K562 (cell line): ENCODE data around the gene RTP5. TPM values are rescaled to one million over a fixed set of nuclear protein-coding genes. Genes with fewer than 3 reads are reported as not detected.

Experiments used
- CREM ChIP-seq: IDR thresholded peaks from 2 replicates; pipeline ENCODE4 v1.6.1; 2014; ENCODE audit warnings: antibody characterized with exemption, low read depth
- KDM1A ChIP-seq, 2 experiments: fragments of 450-650 bp; IDR thresholded peaks; 2 replicates each; pipeline ENCODE4 v1.6.1; 2016; ENCODE audit warnings: mild to moderate bottlenecking in 2 of 2
- MYC ChIP-seq, 2 experiments: fragments of 250-450 bp in 1 of 2; sonication (Bioruptor Pico) in 1 of 2; IDR thresholded peaks; 2 replicates each; pipeline versions ENCODE4 v1.5.1 to v1.6.1; 2012 to 2021; ENCODE audit warnings: low read depth in 2 of 2, borderline replicate concordance in 1 of 2, improper control_type of control experiment in 1 of 2, low read length in 1 of 2, mild to moderate bottlenecking in 1 of 2, moderate library complexity in 1 of 2
- REST ChIP-seq, 2 experiments: fragments of 450-650 bp; formaldehyde crosslinking in 1 of 2; IDR thresholded peaks; 2 replicates each; pipeline versions ENCODE4 v1.4.0 to v1.6.1; 2014 to 2020; ENCODE audit warnings: mild to moderate bottlenecking in 2 of 2, borderline replicate concordance in 1 of 2, low read depth in 1 of 2
- STAG1 ChIP-seq: sonication (generic); formaldehyde crosslinking; IDR thresholded peaks from 2 replicates; pipeline ENCODE4 v1.5.0; 2020; ENCODE audit warnings: missing genetic modification reagents, borderline replicate concordance
- polyA plus RNA-seq, 8 experiments: library from polyadenylated mRNA; depleted of rRNA in 4 of 8; stranded (reverse) in 5 of 8; unstranded in 3 of 8; fragments of >200 nt; fragmentation: Nextera tagmentation in 2 of 8; fragmentation: Illumina TruSeq in 1 of 8; extraction: Ambion mirVana in 2 of 8; extraction: Trizol in 1 of 8; gene quantifications; 2 replicates each; pipeline versions ENCODE4 v1.2.1 to v1.2.3, GENCODE V29; 2011 to 2014; ENCODE audit warnings: inconsistent platforms in 1 of 8, missing spikeins in 1 of 8
- total RNA-seq, 7 experiments: library from RNA; depleted of rRNA in 6 of 7; stranded (reverse); fragments of >200 nt in 6 of 7; fragmentation: Illumina TruSeq in 2 of 7; extraction: Trizol in 2 of 7; gene quantifications; 2 replicates each; pipeline versions ENCODE4 v1.2.1 to v1.2.3, GENCODE V29; 2011 to 2021; ENCODE audit warnings: low replicate concordance in 1 of 7
- TF ChIP-seq, protein P1 (sequence below): fragments of 250-450 bp; sonication (Bioruptor Pico); IDR thresholded peaks from 2 replicates; pipeline ENCODE4 v1.4.0; 2020; ENCODE audit warnings: mild to moderate bottlenecking, moderate library complexity

Gene RTP5
- total and polyA plus RNA-seq, 9 of the 15 experiments (the other 6 are each of a cell fraction or from before 2014, with no cell fraction given), result not detected

GRCh38 chr2:241877989-241878970, 8.8 kb downstream of the RTP5 start (continued):
- TF ChIP-seq REST (IDR thresholded peaks at IDR 0.05; ENCODE audit: borderline replicate concordance), result peak; percentile 19; the same call in 1 of the 2 replicates
- no peak for TF ChIP-seq REST (CRISPR knock-in tag; IDR thresholded peaks at IDR 0.05; ENCODE audit: low read depth)
- TF ChIP-seq KDM1A (IDR thresholded peaks at IDR 0.05), result peak in 1 of 2 experiments; percentile 44; a peak in 1 of 4 replicates
- TF ChIP-seq CREM, result 0 out of 2 replicates have a peak, but pooled peaks have one; percentile 26
- 0 out of 2 replicates have a peak, but pooled peaks have one; percentile 39 for TF ChIP-seq MYC (IDR thresholded peaks at IDR 0.05; ENCODE audit: low read depth, low read length)
- no peak for TF ChIP-seq MYC (CRISPR knock-in tag; IDR thresholded peaks at IDR 0.05; ENCODE audit: borderline replicate concordance, low read depth)
- TF ChIP-seq, protein P1, sequence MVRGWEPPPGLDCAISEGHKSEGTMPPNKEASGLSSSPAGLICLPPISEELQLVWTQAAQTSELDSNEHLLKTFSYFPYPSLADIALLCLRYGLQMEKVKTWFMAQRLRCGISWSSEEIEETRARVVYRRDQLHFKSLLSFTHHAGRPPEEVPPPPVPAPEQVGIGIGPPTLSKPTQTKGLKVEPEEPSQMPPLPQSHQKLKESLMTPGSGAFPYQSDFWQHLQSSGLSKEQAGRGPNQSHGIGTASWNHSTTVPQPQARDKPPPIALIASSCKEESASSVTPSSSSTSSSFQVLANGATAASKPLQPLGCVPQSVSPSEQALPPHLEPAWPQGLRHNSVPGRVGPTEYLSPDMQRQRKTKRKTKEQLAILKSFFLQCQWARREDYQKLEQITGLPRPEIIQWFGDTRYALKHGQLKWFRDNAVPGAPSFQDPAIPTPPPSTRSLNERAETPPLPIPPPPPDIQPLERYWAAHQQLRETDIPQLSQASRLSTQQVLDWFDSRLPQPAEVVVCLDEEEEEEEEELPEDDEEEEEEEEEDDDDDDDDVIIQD (CRISPR knock-in tag), result no peak
- TF ChIP-seq STAG1 (CRISPR knock-in tag), result peak; percentile 72; the same call in 1 of the 2 replicates
- TF ChIP-seq, all 486 proteins: peak for 15
